Body of pancreas (tissue), 4 donors: Measurements from ENCODE around the gene CERK.

ENCODE experiments used
- POLR2A ChIP-seq, 3 donors: fragments of 450-650 bp; IDR thresholded peaks; one replicate each; pipeline ENCODE4 v1.6.1; 2016; ENCODE audit warnings: antibody characterized with exemption in 3 of 3, mild to moderate bottlenecking in 2 of 3
- TF ChIP-seq, protein P1 (sequence below), 7 experiments: fragments of 450-650 bp in 4 of 7; fragments of 200-600 bp in 3 of 7; sonication (generic) in 3 of 7; IDR thresholded peaks; one replicate each; pipeline ENCODE4 v1.5.1; 2016 to 2019; ENCODE audit warnings: antibody characterized with exemption in 7 of 7

DNA sequence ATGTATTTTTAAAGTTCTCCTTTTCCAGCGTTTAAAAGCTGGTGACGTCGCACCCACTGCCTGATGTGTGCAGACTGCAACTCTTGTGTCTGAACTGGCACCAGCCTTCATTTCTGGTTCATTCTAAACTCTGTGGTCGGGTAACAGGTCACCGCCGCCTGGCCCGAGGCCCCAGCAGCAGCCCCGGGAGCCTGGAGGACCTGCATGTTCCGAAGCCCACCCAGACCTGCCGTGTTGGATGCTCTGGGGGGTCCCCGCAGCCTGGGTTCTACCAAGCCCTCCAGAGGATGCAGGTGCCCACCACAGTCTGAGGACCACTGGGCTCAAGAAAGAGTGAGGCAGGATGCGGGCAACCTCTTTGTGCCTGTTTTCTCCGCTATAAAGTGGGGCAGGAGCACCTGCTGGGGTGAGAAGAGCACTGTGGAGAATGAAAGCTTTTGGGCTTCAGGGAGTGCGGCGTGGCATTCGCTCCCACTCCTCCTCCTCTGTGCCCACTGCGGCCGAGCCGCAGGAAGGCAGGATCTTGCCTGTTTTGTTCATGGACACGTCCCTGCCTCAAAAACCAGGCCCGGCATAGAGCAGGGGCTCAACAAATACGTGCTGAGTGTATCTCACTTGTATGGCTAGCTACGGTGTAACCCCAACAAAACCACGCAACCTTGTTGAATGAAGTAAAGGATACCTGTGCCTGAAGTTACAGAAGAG is 40.1 kb downstream of the CERK start:
- TF ChIP-seq, protein P1, sequence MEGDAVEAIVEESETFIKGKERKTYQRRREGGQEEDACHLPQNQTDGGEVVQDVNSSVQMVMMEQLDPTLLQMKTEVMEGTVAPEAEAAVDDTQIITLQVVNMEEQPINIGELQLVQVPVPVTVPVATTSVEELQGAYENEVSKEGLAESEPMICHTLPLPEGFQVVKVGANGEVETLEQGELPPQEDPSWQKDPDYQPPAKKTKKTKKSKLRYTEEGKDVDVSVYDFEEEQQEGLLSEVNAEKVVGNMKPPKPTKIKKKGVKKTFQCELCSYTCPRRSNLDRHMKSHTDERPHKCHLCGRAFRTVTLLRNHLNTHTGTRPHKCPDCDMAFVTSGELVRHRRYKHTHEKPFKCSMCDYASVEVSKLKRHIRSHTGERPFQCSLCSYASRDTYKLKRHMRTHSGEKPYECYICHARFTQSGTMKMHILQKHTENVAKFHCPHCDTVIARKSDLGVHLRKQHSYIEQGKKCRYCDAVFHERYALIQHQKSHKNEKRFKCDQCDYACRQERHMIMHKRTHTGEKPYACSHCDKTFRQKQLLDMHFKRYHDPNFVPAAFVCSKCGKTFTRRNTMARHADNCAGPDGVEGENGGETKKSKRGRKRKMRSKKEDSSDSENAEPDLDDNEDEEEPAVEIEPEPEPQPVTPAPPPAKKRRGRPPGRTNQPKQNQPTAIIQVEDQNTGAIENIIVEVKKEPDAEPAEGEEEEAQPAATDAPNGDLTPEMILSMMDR (IDR thresholded peaks at IDR 0.05), result no peak
- no peak for TF ChIP-seq POLR2A (IDR thresholded peaks at IDR 0.05)
